HEK293 (cell line): ENCODE measurements around the gene MPHOSPH6.
A peak's percentile ranks its signal among the peaks of the same experiment; 100 is the strongest.

Experiments
- CTCF ChIA-PET: fragments of 350-600 bp; formaldehyde crosslinking; extraction: SDS; loops from one replicate; lab custom pipeline; 2021; ENCODE audit warnings: antibody characterized with exemption; lab: Yijun Ruan, JAX
- POLR2A ChIA-PET: fragments of 300-600 bp; formaldehyde crosslinking; extraction: SDS; loops from one replicate; lab custom pipeline; 2020; ENCODE audit warnings: antibody characterized with exemption, inconsistent platforms; lab: Yijun Ruan, JAX
- H3K27ac ChIP-seq: fragments of 200-500 bp; sonication (Bioruptor generic); 2 replicates; pipeline ENCODE4 v1.5.1; 2014; ENCODE audit warnings: low read depth, low read length, control low read depth, inconsistent platforms; ENCODE audit errors: extremely low read depth
- H3K36me3 ChIP-seq, 2 experiments: fragments of 200-500 bp in 1 of 2; sonication (Bioruptor generic) in 1 of 2; 1 replicate in 1 of 2; 2 replicates in 1 of 2; pipeline ENCODE4 v1.5.1; 2014 to 2017; ENCODE audit warnings: inconsistent platforms in 2 of 2, low read length in 2 of 2; ENCODE audit not compliant: control insufficient read depth in 2 of 2, insufficient read depth in 1 of 2
- H3K4me1 ChIP-seq: fragments of 200-500 bp; sonication (Bioruptor generic); 2 replicates; pipeline ENCODE4 v1.5.1; 2014; ENCODE audit warnings: mild to moderate bottlenecking, low read length, inconsistent platforms; ENCODE audit not compliant: control insufficient read depth, insufficient read depth
- H3K4me3 ChIP-seq: 2 replicates; pipeline ENCODE4 v1.5.1; 2011; ENCODE audit warnings: low read depth, mild to moderate bottlenecking, control low read depth, low read length, moderate library complexity
- H3K9me3 ChIP-seq: fragments of 200-500 bp; sonication (Bioruptor generic); 2 replicates; pipeline ENCODE4 v1.5.1; 2014; ENCODE audit warnings: low read depth, low read length, inconsistent platforms; ENCODE audit not compliant: control insufficient read depth, insufficient read depth
- BCL6B ChIP-seq: fragments of 450-650 bp; formaldehyde crosslinking; IDR thresholded peaks from 2 replicates; pipeline ENCODE4 v1.5.1; 2017; ENCODE audit warnings: missing biosample characterization, missing genetic modification characterization
- GFI1B ChIP-seq: fragments of 450-650 bp; formaldehyde crosslinking; IDR thresholded peaks from 2 replicates; pipeline ENCODE4 v1.5.1; 2016; ENCODE audit warnings: missing biosample characterization, missing genetic modification characterization
- GLI4 ChIP-seq: fragments of 450-650 bp; formaldehyde crosslinking; IDR thresholded peaks from 2 replicates; pipeline ENCODE4 v1.5.1; 2016; ENCODE audit warnings: missing biosample characterization, missing genetic modification characterization
- KLF8 ChIP-seq: fragments of 450-650 bp; formaldehyde crosslinking; IDR thresholded peaks from 2 replicates; pipeline ENCODE4 v1.5.1; 2016; ENCODE audit warnings: missing biosample characterization, missing genetic modification characterization
- MEIS1 ChIP-seq: sonication (generic); formaldehyde crosslinking; IDR thresholded peaks from 2 replicates; pipeline ENCODE4 v1.8.1; 2022; ENCODE audit warnings: missing genetic modification reagents, mild to moderate bottlenecking, borderline replicate concordance
- ZBTB8A ChIP-seq: fragments of 450-650 bp; formaldehyde crosslinking; IDR thresholded peaks from 2 replicates; pipeline ENCODE4 v1.5.1; 2016; ENCODE audit warnings: missing biosample characterization, missing genetic modification characterization
- ZNF175 ChIP-seq: fragments of 450-650 bp; formaldehyde crosslinking; IDR thresholded peaks from 2 replicates; pipeline ENCODE4 v1.5.1; 2016; ENCODE audit warnings: missing biosample characterization, missing genetic modification characterization
- ZNF202 ChIP-seq: fragments of 450-650 bp; formaldehyde crosslinking; IDR thresholded peaks from 2 replicates; pipeline ENCODE4 v1.5.1; 2016; ENCODE audit warnings: missing biosample characterization, missing genetic modification characterization, borderline replicate concordance
- ZNF214 ChIP-seq: fragments of 450-650 bp; formaldehyde crosslinking; IDR thresholded peaks from 2 replicates; pipeline ENCODE4 v1.5.1; 2017; ENCODE audit warnings: missing biosample characterization, mild to moderate bottlenecking, missing genetic modification characterization, borderline replicate concordance
- ZNF266 ChIP-seq: fragments of 450-650 bp; formaldehyde crosslinking; IDR thresholded peaks from 2 replicates; pipeline ENCODE4 v1.5.1; 2016; ENCODE audit warnings: missing biosample characterization, missing genetic modification characterization, low read depth
- ZNF274 ChIP-seq, 2 experiments: fragments of 200-500 bp in 1 of 2; fragments of 450-650 bp in 1 of 2; sonication (Bioruptor generic) in 1 of 2; formaldehyde crosslinking in 1 of 2; IDR thresholded peaks; 2 replicates each; pipeline versions ENCODE4 v1.5.1 to v1.6.1; 2014 to 2016; ENCODE audit warnings: borderline replicate concordance in 1 of 2, inconsistent platforms in 1 of 2, low read length in 1 of 2, missing biosample characterization in 1 of 2, missing genetic modification characterization in 1 of 2
- ZNF292 ChIP-seq: fragments of 450-650 bp; formaldehyde crosslinking; IDR thresholded peaks from 2 replicates; pipeline ENCODE4 v1.5.1; 2016; ENCODE audit warnings: low read depth, missing biosample characterization, missing genetic modification characterization, borderline replicate concordance
- ZNF302 ChIP-seq: fragments of 450-650 bp; formaldehyde crosslinking; IDR thresholded peaks from 2 replicates; pipeline ENCODE4 v1.5.1; 2016; ENCODE audit warnings: missing biosample characterization, missing genetic modification characterization, low read depth
- ZNF366 ChIP-seq: fragments of 450-650 bp; formaldehyde crosslinking; conservative IDR thresholded peaks from 2 replicates; pipeline ENCODE4 v1.5.1; 2016; ENCODE audit warnings: missing biosample characterization, missing genetic modification characterization
- ZNF510 ChIP-seq: fragments of 450-650 bp; formaldehyde crosslinking; IDR thresholded peaks from 2 replicates; pipeline ENCODE4 v1.5.1; 2018; ENCODE audit warnings: mild to moderate bottlenecking, missing genetic modification characterization, missing biosample characterization; ENCODE audit not compliant: insufficient replicate concordance
- ZNF544 ChIP-seq: fragments of 450-650 bp; formaldehyde crosslinking; IDR thresholded peaks from 2 replicates; pipeline ENCODE4 v1.5.0; 2017; ENCODE audit warnings: missing biosample characterization, missing genetic modification characterization
- ZNF580 ChIP-seq: fragments of 450-650 bp; formaldehyde crosslinking; IDR thresholded peaks from 2 replicates; pipeline ENCODE4 v1.5.1; 2016; ENCODE audit warnings: missing biosample characterization, missing genetic modification characterization
- ZNF624 ChIP-seq: fragments of 450-650 bp; formaldehyde crosslinking; IDR thresholded peaks from 2 replicates; pipeline ENCODE4 v1.5.1; 2017; ENCODE audit warnings: missing biosample characterization, missing genetic modification characterization
- ZNF707 ChIP-seq: fragments of 450-650 bp; formaldehyde crosslinking; IDR thresholded peaks from 2 replicates; pipeline ENCODE4 v1.5.1; 2016; ENCODE audit warnings: missing biosample characterization, missing genetic modification characterization
- ZNF768 ChIP-seq: fragments of 450-650 bp; formaldehyde crosslinking; IDR thresholded peaks from 2 replicates; pipeline ENCODE4 v1.5.1; 2018; ENCODE audit warnings: missing biosample characterization, mild to moderate bottlenecking, missing genetic modification characterization
- ZNF785 ChIP-seq: fragments of 450-650 bp; formaldehyde crosslinking; IDR thresholded peaks from 2 replicates; pipeline ENCODE4 v1.5.1; 2016; ENCODE audit warnings: missing biosample characterization, missing genetic modification characterization
- ZSCAN23 ChIP-seq: fragments of 450-650 bp; formaldehyde crosslinking; IDR thresholded peaks from 2 replicates; pipeline ENCODE4 v1.5.1; 2016; ENCODE audit warnings: missing biosample characterization, missing genetic modification characterization
- ZSCAN30 ChIP-seq: fragments of 450-650 bp; IDR thresholded peaks from 2 replicates; pipeline ENCODE4 v1.5.1; 2018; ENCODE audit warnings: missing biosample characterization, mild to moderate bottlenecking, missing genetic modification characterization, moderate library complexity
- ZSCAN5A ChIP-seq: fragments of 450-650 bp; formaldehyde crosslinking; IDR thresholded peaks from 2 replicates; pipeline ENCODE4 v1.5.1; 2016; ENCODE audit warnings: missing biosample characterization, missing genetic modification characterization
- ZXDB ChIP-seq: fragments of 450-650 bp; formaldehyde crosslinking; IDR thresholded peaks from 2 replicates; pipeline ENCODE4 v1.5.1; 2016; ENCODE audit warnings: missing biosample characterization, missing genetic modification characterization
- TF ChIP-seq, protein P1 (sequence below): fragments of 450-650 bp; formaldehyde crosslinking; IDR thresholded peaks from 2 replicates; pipeline ENCODE4 v1.5.1; 2016; ENCODE audit warnings: missing biosample characterization, missing genetic modification characterization, borderline replicate concordance
- TF ChIP-seq, protein P2 (sequence below): fragments of 450-650 bp; formaldehyde crosslinking; IDR thresholded peaks from 2 replicates; pipeline ENCODE4 v1.5.1; 2016; ENCODE audit warnings: missing biosample characterization, missing genetic modification characterization

The MPHOSPH6 gene

GRCh38 chr16:82181461-82182185 lies 11.6 kb upstream of the MPHOSPH6 start:
- H3K9me3 ChIP-seq = no peaks in the 10 kb centered on the region
- CTCF ChIA-PET = interaction anchor here (0.7 kb wide), 1 partner anchor 77 kb away, joined by 4 read pairs; no protein-coding TSS in a partner anchor
- POLR2A ChIA-PET = no interaction called here
- H3K36me3 ChIP-seq = no peaks in the 10 kb centered on the region
- no peak overlapping the region for H3K4me3 ChIP-seq
- no peak overlapping the region for H3K27ac ChIP-seq
- TF ChIP-seq ZNF580 (tag by site-specific recombination) = peak; percentile 18; the same call in 1 of the 2 replicates
- TF ChIP-seq KLF8 (tag by site-specific recombination) = 0 out of 2 replicates have a peak, but pooled peaks have one; percentile 19
- TF ChIP-seq ZNF274 (IDR thresholded peaks at IDR 0.05; ENCODE audit: low read length) = no peak
- no peak for TF ChIP-seq ZNF274 (tag by site-specific recombination; IDR thresholded peaks at IDR 0.05; ENCODE audit: borderline replicate concordance)
- TF ChIP-seq ZNF366 = 0 out of 2 replicates have a peak, but pooled peaks have one; percentile 15
- TF ChIP-seq ZXDB = 0 out of 2 replicates have a peak, but pooled peaks have one; percentile 35
- no peak for TF ChIP-seq ZNF707
- no peaks in the 10 kb centered on the region for H3K4me1 ChIP-seq

GRCh38 chr16:82178352-82178751 lies 8.3 kb upstream of the MPHOSPH6 start:
- no peaks in the 10 kb centered on the region for H3K9me3 ChIP-seq
- H3K36me3 ChIP-seq = no peaks in the 10 kb centered on the region
- CTCF ChIA-PET = no interaction called here
- no peaks in the 10 kb centered on the region for H3K4me1 ChIP-seq
- TF ChIP-seq ZNF768 (no peak), ZNF510 (tag by site-specific recombination) (no peak), ZNF544 (tag by site-specific recombination) (no peak), ZNF707 (no peak), GFI1B (no peak), ZNF274 (IDR thresholded peaks at IDR 0.05; ENCODE audit: low read length) (no peak), ZNF274 (tag by site-specific recombination; IDR thresholded peaks at IDR 0.05; ENCODE audit: borderline replicate concordance) (no peak), ZNF302 (no peak), ZNF214 (tag by site-specific recombination) (no peak), MEIS1 (CRISPR knock-in tag) (no peak), ZNF292 (tag by site-specific recombination) (no peak)
- TF ChIP-seq, all 188 proteins: peak for 0
- Histone ChIP-seq H3K27ac (no peak overlapping the region), H3K4me3 (no peak overlapping the region)
- POLR2A ChIA-PET = no interaction called here

DNA sequence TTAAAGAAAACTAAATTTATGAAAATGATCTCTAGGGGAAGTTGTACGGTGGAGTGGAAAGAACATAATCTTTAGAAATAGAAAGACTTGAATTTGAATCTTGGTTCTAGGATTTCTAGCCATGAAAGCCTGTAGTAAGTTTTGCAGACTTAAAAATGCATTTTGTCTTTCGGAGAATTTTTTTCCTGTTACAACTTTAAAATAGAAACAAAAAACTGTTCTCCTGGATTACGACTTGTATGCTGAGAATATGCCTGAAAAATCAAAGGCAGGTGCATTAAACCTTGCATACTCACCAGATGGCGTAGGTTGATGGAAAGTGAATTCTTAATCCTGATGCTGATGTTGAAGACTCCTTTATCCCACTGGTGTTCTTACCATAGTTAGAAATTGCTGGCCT lies 7.5 kb upstream of the MPHOSPH6 start:
- ChIA-PET POLR2A (no interaction called here), CTCF (no interaction called here)
- H3K4me3 ChIP-seq = no peak overlapping the region
- no peaks in the 10 kb centered on the region for H3K9me3 ChIP-seq
- no peak overlapping the region for H3K27ac ChIP-seq
- H3K4me1 ChIP-seq = no peaks in the 10 kb centered on the region
- H3K36me3 ChIP-seq = no peaks in the 10 kb centered on the region
- TF ChIP-seq ZNF202 (tag by site-specific recombination) = no peak
- TF ChIP-seq ZNF785 (tag by site-specific recombination) = no peak
- TF ChIP-seq ZSCAN30 (tag by site-specific recombination) = no peak
- TF ChIP-seq ZSCAN23 (tag by site-specific recombination) = no peak
- no peak for TF ChIP-seq ZSCAN5A (tag by site-specific recombination)
- no peak for TF ChIP-seq ZNF266 (tag by site-specific recombination)
- no peak for TF ChIP-seq ZBTB8A (tag by site-specific recombination)
- TF ChIP-seq GLI4 = no peak
- TF ChIP-seq, protein P1, sequence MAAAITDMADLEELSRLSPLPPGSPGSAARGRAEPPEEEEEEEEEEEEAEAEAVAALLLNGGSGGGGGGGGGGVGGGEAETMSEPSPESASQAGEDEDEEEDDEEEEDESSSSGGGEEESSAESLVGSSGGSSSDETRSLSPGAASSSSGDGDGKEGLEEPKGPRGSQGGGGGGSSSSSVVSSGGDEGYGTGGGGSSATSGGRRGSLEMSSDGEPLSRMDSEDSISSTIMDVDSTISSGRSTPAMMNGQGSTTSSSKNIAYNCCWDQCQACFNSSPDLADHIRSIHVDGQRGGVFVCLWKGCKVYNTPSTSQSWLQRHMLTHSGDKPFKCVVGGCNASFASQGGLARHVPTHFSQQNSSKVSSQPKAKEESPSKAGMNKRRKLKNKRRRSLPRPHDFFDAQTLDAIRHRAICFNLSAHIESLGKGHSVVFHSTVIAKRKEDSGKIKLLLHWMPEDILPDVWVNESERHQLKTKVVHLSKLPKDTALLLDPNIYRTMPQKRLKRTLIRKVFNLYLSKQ (tag by site-specific recombination) = no peak
- no peak for TF ChIP-seq ZNF624 (tag by site-specific recombination)
- no peak for TF ChIP-seq ZNF175
- no peak for TF ChIP-seq BCL6B (tag by site-specific recombination)
- TF ChIP-seq, protein P2, sequence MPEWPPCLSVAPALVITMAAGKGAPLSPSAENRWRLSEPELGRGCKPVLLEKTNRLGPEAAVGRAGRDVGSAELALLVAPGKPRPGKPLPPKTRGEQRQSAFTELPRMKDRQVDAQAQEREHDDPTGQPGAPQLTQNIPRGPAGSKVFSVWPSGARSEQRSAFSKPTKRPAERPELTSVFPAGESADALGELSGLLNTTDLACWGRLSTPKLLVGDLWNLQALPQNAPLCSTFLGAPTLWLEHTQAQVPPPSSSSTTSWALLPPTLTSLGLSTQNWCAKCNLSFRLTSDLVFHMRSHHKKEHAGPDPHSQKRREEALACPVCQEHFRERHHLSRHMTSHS (tag by site-specific recombination) = no peak
